GM13976 (cell line): Measurements from ENCODE around the gene PTTG1IP.

ENCODE experiments used
- DNase-seq: peaks from one replicate; pipeline ENCODE4 v3.0.0; 2012; ENCODE audit warnings: low spot score
- CTCF ChIP-seq: IDR thresholded peaks from 2 replicates; pipeline ENCODE4 v1.5.1; 2012; ENCODE audit warnings: borderline replicate concordance, mild to moderate bottlenecking; ENCODE audit not compliant: insufficient read depth; ENCODE audit errors: extremely low read depth, missing control alignments, control extremely low read depth
- in situ Hi-C: fragments of 300-500 bp; cut with MboI; formaldehyde crosslinking; loops from one replicate; pipeline ENCODE4 v1.12.0; 2022; ENCODE audit warnings: low sequenced_read_pairs, mixed read lengths, inconsistent platforms; ENCODE audit not compliant: unreplicated experiment

Gene PTTG1IP

GRCh38 chr21:44847261-44848056, 26.0 kb downstream of the PTTG1IP start:
- in situ Hi-C loops, result no loop called here
- no peak for TF ChIP-seq CTCF
- DNase-seq, result peak; percentile 36

- in situ Hi-C loops, result no loop called here
- DNase-seq, result peak; percentile 62
- TF ChIP-seq CTCF, result no peak
Observed at GRCh38 chr21:44846485-44847260, 26.8 kb downstream of the PTTG1IP start.

GRCh38 chr21:44846224-44846484, 27.3 kb downstream of the PTTG1IP start:
- no peak for TF ChIP-seq CTCF
- in situ Hi-C loops, result no loop called here
- no peak for DNase-seq

- in situ Hi-C loops, result no loop called here
- DNase-seq, result peak; percentile 87
- peak; percentile 36 for TF ChIP-seq CTCF
Observed at GRCh38 chr21:44845418-44846223, 27.9 kb downstream of the PTTG1IP start.

GRCh38 chr21:44844256-44844655, 29.2 kb downstream of the PTTG1IP start:
- no peak for DNase-seq
- no peak for TF ChIP-seq CTCF
- in situ Hi-C loops, result no loop called here

- DNase-seq, result no peak
- TF ChIP-seq CTCF, result no peak
- in situ Hi-C loops, result no loop called here
Observed at GRCh38 chr21:44842721-44843445, 30.6 kb downstream of the PTTG1IP start.
